ENCODE results near the gene INF2. TPM values are rescaled to one million over a fixed set of nuclear protein-coding genes. Genes with fewer than 3 reads are reported as not detected.
A peak's percentile ranks its signal among the peaks of the same experiment; 100 is the strongest.

INF2 gene
- total RNA-seq, 1 experiment from 2014 or later, result 58.3 TPM

DNA sequence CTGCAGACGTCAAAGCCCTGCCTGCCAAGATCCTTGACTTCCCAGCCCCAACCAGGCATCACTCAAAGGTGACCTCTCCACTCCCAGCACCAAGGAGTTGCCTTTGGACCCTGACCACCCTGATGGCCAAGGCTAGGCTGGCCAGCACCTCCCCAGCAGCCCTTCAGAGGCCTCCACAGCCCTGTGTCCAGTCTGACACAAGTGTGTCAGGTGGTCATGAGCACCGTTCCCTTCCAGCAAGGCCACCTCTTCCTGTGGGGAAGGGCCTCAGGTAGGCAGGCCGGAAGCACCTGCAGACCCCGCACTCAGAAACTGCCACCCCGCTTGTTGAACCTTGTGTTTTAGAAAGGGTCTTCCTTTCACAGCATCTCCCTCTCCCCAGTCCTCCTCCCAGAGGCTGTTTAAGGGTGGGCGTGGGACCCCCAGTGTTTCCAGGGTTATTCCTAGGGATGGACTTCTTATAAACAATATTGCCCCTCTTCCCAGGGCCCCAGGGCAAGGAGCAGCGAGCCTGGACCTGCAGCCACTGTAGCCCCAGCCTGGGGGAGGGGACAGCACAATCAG, 13.2 kb upstream of the INF2 start:
- no peak overlapping the region for H2BK12ac ChIP-seq (ENCODE audit: insufficient read length, low read depth, low read length)
- no peaks in the 10 kb centered on the region for H3K36me3 Mint-ChIP-seq (ENCODE audit: insufficient read depth in 1 of 3, low read depth in 3 of 3)
- H2BK5ac ChIP-seq (ENCODE audit: insufficient read length, low read length), result no peak overlapping the region
- peaks cover 40% of the 10 kb centered on the region in 2 experiments for H3K4me1 Mint-ChIP-seq
- H3K27me3 ChIP-seq (ENCODE audit: insufficient read depth, low read length), result no peaks in the 10 kb centered on the region
- no peak overlapping the region; a peak in 1 of 7 replicates for H3K27ac Mint-ChIP-seq
- H3K23ac ChIP-seq (ENCODE audit: insufficient read length, low read depth, low read length), result no peak overlapping the region
- H4K8ac ChIP-seq (replicated peaks; ENCODE audit: insufficient read length, low read depth, low read length), result no peak overlapping the region
- H3K4me3 Mint-ChIP-seq, result no peak overlapping the region; a peak in 1 of 5 replicates
- no peaks in the 10 kb centered on the region for H3K9me3 Mint-ChIP-seq
- H2AK5ac ChIP-seq (ENCODE audit: insufficient read length, low read length), result no peak overlapping the region
- H3K4ac ChIP-seq (ENCODE audit: low read depth, low read length), result no peak overlapping the region
- no peak overlapping the region for H3K56ac ChIP-seq (ENCODE audit: insufficient read length, low read depth, low read length)
- H2BK20ac ChIP-seq (ENCODE audit: low read depth, low read length, poor library complexity, severe bottlenecking), result no peak overlapping the region
- no peak overlapping the region for H3T11ph ChIP-seq (ENCODE audit: low read length)
- no peaks in the 10 kb centered on the region for H4K20me1 ChIP-seq (ENCODE audit: control insufficient read depth, insufficient read depth, insufficient read length)
- TF ChIP-seq, protein P1, sequence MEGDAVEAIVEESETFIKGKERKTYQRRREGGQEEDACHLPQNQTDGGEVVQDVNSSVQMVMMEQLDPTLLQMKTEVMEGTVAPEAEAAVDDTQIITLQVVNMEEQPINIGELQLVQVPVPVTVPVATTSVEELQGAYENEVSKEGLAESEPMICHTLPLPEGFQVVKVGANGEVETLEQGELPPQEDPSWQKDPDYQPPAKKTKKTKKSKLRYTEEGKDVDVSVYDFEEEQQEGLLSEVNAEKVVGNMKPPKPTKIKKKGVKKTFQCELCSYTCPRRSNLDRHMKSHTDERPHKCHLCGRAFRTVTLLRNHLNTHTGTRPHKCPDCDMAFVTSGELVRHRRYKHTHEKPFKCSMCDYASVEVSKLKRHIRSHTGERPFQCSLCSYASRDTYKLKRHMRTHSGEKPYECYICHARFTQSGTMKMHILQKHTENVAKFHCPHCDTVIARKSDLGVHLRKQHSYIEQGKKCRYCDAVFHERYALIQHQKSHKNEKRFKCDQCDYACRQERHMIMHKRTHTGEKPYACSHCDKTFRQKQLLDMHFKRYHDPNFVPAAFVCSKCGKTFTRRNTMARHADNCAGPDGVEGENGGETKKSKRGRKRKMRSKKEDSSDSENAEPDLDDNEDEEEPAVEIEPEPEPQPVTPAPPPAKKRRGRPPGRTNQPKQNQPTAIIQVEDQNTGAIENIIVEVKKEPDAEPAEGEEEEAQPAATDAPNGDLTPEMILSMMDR (conservative IDR thresholded peaks at IDR 0.05), result no peak
- peak overlapping the region; percentile 82 for H3K14ac ChIP-seq (ENCODE audit: insufficient read depth, low read length)
- H3K9me3 ChIP-seq (ENCODE audit: control insufficient read depth, low read depth, low read length), result no peaks in the 10 kb centered on the region
- H3K27ac ChIP-seq (ENCODE audit: insufficient read length, low read depth, low read length), result no peak overlapping the region
- no peak overlapping the region for H4K5ac ChIP-seq (ENCODE audit: insufficient read length, low read depth, low read length)
- H3K27me3 Mint-ChIP-seq (ENCODE audit: low read depth), result peaks cover 14% of the 10 kb centered on the region
- H3K4me1 ChIP-seq (ENCODE audit: insufficient read depth, low read length), result peaks cover 3% of the 10 kb centered on the region; the same call in 1 of the 2 replicates
- no peak overlapping the region for H4K91ac ChIP-seq (ENCODE audit: insufficient read length, low read depth, low read length)
- H3K18ac ChIP-seq (ENCODE audit: insufficient read length, low read depth, low read length), result peak overlapping the region; percentile 13
- no peak for DNase-seq
- no peak overlapping the region for H3K9ac ChIP-seq (ENCODE audit: extremely low read depth, insufficient read length, low read length)
- peak overlapping the region; percentile 53 for H3K4me2 ChIP-seq (ENCODE audit: insufficient read depth, insufficient read length, low read length)
- H2AFZ ChIP-seq (ENCODE audit: low read length), result no peak overlapping the region
- H3K23me2 ChIP-seq (ENCODE audit: insufficient read length, low read depth, low read length, poor library complexity, severe bottlenecking), result peaks cover 8% of the 10 kb centered on the region
- H3K79me2 ChIP-seq (ENCODE audit: insufficient read depth, low read length), result no peaks in the 10 kb centered on the region
- H2BK15ac ChIP-seq (ENCODE audit: low read depth, low read length), result no peak overlapping the region
- no CpG with 5 or more reads among the region's 7 CpGs for WGBS (ENCODE audit: extremely low coverage, insufficient read length, low lambda C conversion rate)
- H2BK120ac ChIP-seq (ENCODE audit: low read depth, low read length, poor library complexity, severe bottlenecking), result no peak overlapping the region
- no peaks in the 10 kb centered on the region for H3K79me1 ChIP-seq (ENCODE audit: insufficient read depth, low read depth, low read length, poor library complexity, severe bottlenecking)

All from H9 (cell line).